ENCODE data around the gene ELAVL3. TPM values are rescaled to one million over a fixed set of nuclear protein-coding genes. Genes with fewer than 3 reads are reported as not detected.

ELAVL3 gene
- total RNA-seq, 1 donor from 2014 or later: not detected

GRCh38 chr19:11450570-11451326 lies 30.1 kb downstream of the ELAVL3 start:
- CTCF ChIA-PET: interaction anchor here (1.4 kb wide), 1 partner anchor 70 kb away, joined by 3 read pairs; no protein-coding TSS in a partner anchor
- no peak for DNase-seq
- Mint-ChIP-seq H3K27ac (no peak overlapping the region), H3K36me3 (ENCODE audit: low read depth) (peaks cover 32% of the 10 kb centered on the region), H3K4me3 (no peak overlapping the region), H3K9me3 (no peaks in the 10 kb centered on the region), H3K27me3 (no peaks in the 10 kb centered on the region), H3K4me1 (peaks cover 7% of the 10 kb centered on the region)
- no peak for ATAC-seq (ENCODE audit: low read depth)
- POLR2A ChIA-PET: no interaction called here
- intact Hi-C loops (cut with micrococcal nuclease): loop anchor here (5.0 kb wide), 1 partner anchor 137 kb away; no protein-coding TSS in a partner anchor
- no peak for TF ChIP-seq CTCF (IDR thresholded peaks at IDR 0.05)

- Mint-ChIP-seq H3K4me1 (peaks cover 7% of the 10 kb centered on the region), H3K27ac (no peak overlapping the region), H3K36me3 (ENCODE audit: low read depth) (peaks cover 49% of the 10 kb centered on the region), H3K9me3 (no peaks in the 10 kb centered on the region), H3K27me3 (no peaks in the 10 kb centered on the region), H3K4me3 (no peak overlapping the region)
- ChIA-PET POLR2A (no interaction called here), CTCF (interaction anchor here (1.2 to 1.5 kb wide), 2 partner anchors 33 to 68 kb away, joined by 3 read pairs; no protein-coding TSS in a partner anchor)
- TF ChIP-seq CTCF (IDR thresholded peaks at IDR 0.05): no peak
- DNase-seq (no peak), ATAC-seq (ENCODE audit: low read depth) (no peak)
- intact Hi-C loops (cut with micrococcal nuclease): loop anchor here (10.0 kb wide), 1 partner anchor 314 kb away; no protein-coding TSS in a partner anchor
Observed at GRCh38 chr19:11448923-11449554, 31.8 kb downstream of the ELAVL3 start.

GRCh38 chr19:11448410-11448809 lies 32.4 kb downstream of the ELAVL3 start:
- ChIA-PET POLR2A (no interaction called here), CTCF (interaction anchor here (0.6 to 1.5 kb wide), 4 partner anchors 34 to 67 kb away, joined by 3 to 4 read pairs (median 3); no protein-coding TSS in a partner anchor)
- no peaks in the 10 kb centered on the region for H3K27me3 Mint-ChIP-seq
- peaks cover 52% of the 10 kb centered on the region for H3K36me3 Mint-ChIP-seq (ENCODE audit: low read depth)
- H3K9me3 Mint-ChIP-seq: no peaks in the 10 kb centered on the region
- no peak overlapping the region for H3K27ac Mint-ChIP-seq
- H3K4me3 Mint-ChIP-seq: no peak overlapping the region
- intact Hi-C loops (cut with micrococcal nuclease): loop anchor here (10.0 kb wide), 1 partner anchor 314 kb away; no protein-coding TSS in a partner anchor
- peaks cover 6% of the 10 kb centered on the region for H3K4me1 Mint-ChIP-seq
- DNase-seq (no peak), ATAC-seq (ENCODE audit: low read depth) (no peak)
- TF ChIP-seq CTCF (IDR thresholded peaks at IDR 0.05): no peak

GRCh38 chr19:11447347-11448262 lies 33.2 kb downstream of the ELAVL3 start:
- POLR2A ChIA-PET: no interaction called here
- no peak overlapping the region for H3K27ac Mint-ChIP-seq
- intact Hi-C loops (cut with micrococcal nuclease): loop anchor here (10.0 kb wide), 1 partner anchor 313 kb away; no protein-coding TSS in a partner anchor
- no peaks in the 10 kb centered on the region for H3K9me3 Mint-ChIP-seq
- TF ChIP-seq CTCF (IDR thresholded peaks at IDR 0.05): no peak
- no peak for DNase-seq
- CTCF ChIA-PET: interaction anchor here (1.0 to 1.5 kb wide), 2 partner anchors 35 to 65 kb away, joined by 3 to 4 read pairs; no protein-coding TSS in a partner anchor
- H3K4me3 Mint-ChIP-seq: no peak overlapping the region
- H3K36me3 Mint-ChIP-seq (ENCODE audit: low read depth): peaks cover 57% of the 10 kb centered on the region
- peaks cover 5% of the 10 kb centered on the region for H3K4me1 Mint-ChIP-seq
- no peaks in the 10 kb centered on the region for H3K27me3 Mint-ChIP-seq
- ATAC-seq (ENCODE audit: low read depth): no peak

All from activated B cell treated with CpG ODN at 0.5 μM for 24 hours (primary cell).